GF-D8 (cell line): Measurements from ENCODE around the gene RHD.
A peak's percentile ranks its signal among the peaks of the same experiment; 100 is the strongest.
"Not testable (repeated sequence)": the region's sequence is repeated elsewhere in the genome, so short reads cannot be mapped to it uniquely, and the experiment has no call there.

ENCODE experiments used
- DNase-seq: peaks from one replicate; lab custom pipeline; 2025; lab: John Stamatoyannopoulos, UW

The RHD gene

GRCh38 chr1:25308168-25308567 is 35.9 kb downstream of the RHD start:
- DNase-seq = not testable (repeated sequence)

GRCh38 chr1:25309085-25309484 is 36.8 kb downstream of the RHD start:
- DNase-seq = not testable (repeated sequence)

- DNase-seq = not testable (repeated sequence)
These were observed 37.2 kb downstream of the RHD start for GRCh38 chr1:25309486-25309885.

- DNase-seq = not testable (repeated sequence)
These were observed 40.6 kb downstream of the RHD start for GRCh38 chr1:25312806-25313470.

DNA sequence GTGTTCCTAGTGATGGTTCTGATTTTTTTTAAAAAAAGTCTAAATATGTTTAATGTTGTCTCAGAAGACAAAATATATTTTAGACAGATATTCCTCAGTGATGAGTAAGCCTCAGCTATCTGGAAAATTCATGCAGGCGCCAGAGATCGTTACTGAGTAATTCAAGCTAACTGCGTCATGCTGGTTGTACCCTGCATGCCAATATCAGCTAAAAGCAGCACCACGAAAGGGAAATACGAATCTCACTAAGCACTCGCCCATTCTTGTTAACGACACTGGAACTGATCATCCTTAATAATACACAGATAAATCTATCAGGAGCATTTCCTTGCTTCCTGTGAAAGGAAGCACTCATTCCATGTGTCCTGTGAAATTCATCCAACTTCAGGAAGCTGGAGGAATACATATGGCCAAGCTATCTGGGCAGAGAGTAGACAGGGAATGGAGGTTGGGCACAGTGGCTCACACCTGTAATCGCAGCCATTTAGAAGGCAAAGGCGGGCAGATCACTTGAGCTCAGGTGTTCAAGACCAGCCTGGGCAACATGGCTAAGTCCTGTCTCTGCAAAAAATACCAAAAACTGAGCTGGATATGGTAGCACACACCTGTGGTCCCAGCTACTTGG is 48.1 kb downstream of the RHD start:
- not testable (repeated sequence) for DNase-seq

DNA sequence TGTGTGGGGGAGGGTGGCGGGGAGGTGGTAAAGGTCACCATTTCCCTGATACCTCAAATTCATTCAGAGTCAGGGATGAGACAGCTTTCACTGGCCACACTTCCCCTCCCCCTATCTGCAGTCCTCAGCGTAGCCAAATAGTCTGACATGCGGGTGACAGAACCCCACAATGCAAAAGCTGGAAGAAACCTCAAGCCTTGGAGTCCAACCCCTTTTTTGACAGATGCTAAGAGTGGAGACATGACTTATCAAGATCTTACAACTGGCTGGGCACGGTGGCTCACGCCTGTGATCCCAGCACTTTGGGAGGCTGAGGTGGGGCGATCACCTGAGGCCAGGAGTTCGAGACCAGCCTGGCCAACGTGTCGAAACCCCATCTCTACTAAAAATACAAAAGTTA is 49.8 kb downstream of the RHD start:
- not testable (repeated sequence) for DNase-seq

- DNase-seq = not testable (repeated sequence)
These were observed 52.1 kb downstream of the RHD start for GRCh38 chr1:25324407-25324806.

DNA sequence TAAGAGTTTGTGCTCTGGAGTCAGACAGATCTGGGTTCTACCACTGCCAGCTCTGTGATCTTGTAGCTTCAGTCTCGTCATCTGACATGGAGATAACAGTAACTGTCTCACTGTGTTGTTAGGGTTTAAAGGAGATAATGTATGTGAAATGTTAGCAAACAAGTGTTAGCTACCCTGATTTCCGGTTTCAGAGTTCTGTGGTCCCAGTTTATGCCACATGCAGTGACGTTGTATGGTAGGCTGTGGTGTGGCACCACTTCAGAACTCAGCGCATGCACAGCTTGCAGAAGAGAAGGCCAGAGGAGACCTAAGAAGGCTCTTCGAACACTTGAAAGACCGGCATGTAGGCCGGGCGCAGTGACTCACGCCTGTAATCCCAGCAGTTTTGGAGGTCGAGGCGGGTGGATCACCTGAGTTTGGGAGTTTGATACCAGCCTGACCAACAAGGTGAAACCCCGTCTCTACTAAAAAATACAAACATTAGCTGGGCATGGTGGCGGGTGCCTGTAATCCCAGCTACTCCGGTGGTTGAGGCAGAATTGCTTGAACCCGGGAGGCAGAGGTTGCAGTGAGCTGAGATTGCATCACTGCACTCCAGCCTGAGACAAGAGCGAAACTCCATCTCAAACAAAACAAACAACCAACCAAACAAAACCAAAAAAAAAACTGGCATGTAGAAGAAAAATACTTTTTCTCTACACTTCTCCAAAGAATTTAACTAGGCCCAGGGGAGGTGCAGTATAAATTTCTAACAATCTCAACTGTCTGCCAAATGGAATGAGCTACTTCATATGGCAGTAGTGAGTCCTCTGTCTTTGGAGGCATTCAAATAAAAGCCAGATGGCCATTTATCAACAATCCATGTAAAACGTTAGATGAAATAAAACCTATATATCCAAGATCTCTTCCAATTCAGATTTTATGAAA is 55.8 kb downstream of the RHD start:
- DNase-seq = not testable (repeated sequence)

- DNase-seq = not testable (repeated sequence)
These were observed 56.5 kb downstream of the RHD start for GRCh38 chr1:25328791-25329185.

DNA sequence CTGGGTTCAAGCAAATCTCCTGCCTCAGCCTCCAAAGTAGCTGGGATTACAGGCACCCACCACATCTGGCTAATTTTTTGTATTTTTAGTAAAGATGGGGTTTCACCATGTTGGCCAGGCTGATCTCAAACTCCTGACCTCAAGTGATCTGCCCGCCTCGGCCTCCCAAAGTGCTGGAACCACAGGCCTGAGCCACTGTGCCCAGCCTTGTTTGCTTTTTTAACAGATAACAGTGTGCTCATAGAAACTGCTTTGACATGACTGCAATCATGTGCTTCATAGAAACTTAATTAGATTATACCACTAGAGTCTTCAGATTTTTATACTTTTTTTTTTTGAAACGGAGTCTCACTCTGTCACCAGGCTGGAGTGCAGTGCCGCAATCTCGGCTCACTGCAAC is 57.0 kb downstream of the RHD start:
- DNase-seq = not testable (repeated sequence)

GRCh38 chr1:25329950-25330349 is 57.6 kb downstream of the RHD start:
- not testable (repeated sequence) for DNase-seq

- not testable (repeated sequence) for DNase-seq
These were observed 64.6 kb downstream of the RHD start for GRCh38 chr1:25336922-25337354.

GRCh38 chr1:25337483-25338187 is 65.3 kb downstream of the RHD start:
- DNase-seq = not testable (repeated sequence)

DNA sequence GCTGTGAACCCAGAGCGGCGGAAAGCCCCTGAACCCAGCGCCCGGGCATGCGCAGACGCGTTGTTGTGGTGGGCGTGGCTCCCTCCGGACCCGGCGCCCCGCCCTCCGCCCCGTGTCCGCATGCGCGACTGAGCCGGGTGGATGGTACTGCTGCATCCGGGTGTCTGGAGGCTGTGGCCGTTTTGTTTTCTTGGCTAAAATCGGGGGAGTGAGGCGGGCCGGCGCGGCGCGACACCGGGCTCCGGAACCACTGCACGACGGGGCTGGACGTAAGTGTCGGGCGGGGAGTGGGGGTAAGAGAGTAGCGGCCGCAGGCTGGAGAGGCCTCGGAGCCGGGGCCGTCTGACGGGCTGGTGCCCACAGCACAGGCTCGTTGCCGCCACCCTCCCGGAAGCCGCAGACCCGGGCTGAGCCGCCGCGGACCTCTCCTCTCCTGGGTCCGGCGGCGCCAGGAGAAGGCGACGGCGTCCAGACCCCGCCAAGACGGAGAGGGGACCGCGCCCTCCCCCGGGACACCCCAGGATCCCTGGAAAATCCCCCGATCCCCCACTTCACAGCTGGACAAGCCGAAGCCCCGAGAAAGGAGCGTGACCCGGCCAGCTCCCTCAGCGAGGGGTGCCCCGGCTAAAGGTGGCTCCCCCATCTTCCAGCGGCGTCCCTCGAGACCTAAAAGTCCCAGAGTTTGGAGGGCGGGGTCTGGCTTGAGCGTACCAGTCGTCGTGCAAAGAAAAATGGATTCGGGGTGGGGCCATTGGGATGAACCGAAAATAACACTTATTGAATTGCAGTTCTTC is 66.1 kb downstream of the RHD start, which contains the start of gene TMEM50A:
TMEM50A (plus strand) TSS at position 147 of the 794 bp plus-strand sequence. CDS start 2,153 bp downstream, outside the sequence.
- peak; percentile 44 for DNase-seq

GRCh38 chr1:25338986-25339385 is 66.7 kb downstream of the RHD start:
- no peak for DNase-seq

GRCh38 chr1:25341746-25342145 is 69.4 kb downstream of the RHD start:
- DNase-seq = no peak

DNA sequence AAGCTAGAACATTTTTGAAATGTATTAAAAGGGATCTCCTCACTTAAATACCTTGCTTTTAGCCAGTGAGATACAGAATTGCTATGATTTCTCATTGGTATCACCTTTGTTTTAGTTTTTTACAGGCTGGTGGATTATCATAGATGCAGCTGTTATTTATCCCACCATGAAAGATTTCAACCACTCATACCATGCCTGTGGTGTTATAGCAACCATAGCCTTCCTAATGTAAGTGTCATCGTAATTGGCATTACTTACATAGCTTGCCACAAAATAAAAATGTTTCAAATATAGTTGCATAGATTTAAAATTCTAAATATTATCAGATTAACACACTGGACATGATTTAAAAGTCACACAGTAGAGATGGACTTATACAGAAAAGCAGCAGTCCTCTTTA is 70.5 kb downstream of the RHD start:
- DNase-seq = no peak

GRCh38 chr1:25343872-25344271 is 71.6 kb downstream of the RHD start:
- no peak for DNase-seq

- DNase-seq = no peak
These were observed 75.2 kb downstream of the RHD start for GRCh38 chr1:25347556-25347955.

DNA sequence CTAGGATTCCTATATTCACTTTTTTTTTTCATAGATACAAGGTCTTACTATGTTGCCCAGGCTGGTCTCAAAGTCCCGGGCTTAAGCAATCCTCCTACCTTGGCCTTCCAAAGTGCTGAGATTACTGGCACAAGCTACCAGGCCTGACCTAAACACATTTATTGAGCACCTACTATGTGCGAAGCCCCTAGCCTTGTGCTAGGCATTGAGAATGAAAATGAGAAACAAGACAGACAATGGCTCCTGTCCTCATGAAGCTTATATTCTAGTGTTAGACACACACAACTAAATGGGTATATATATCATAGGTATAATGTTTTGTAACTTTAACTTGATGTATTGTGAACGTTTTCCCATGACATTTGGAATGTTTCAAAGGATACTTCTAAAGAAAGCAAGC is 77.3 kb downstream of the RHD start:
- no peak for DNase-seq

DNA sequence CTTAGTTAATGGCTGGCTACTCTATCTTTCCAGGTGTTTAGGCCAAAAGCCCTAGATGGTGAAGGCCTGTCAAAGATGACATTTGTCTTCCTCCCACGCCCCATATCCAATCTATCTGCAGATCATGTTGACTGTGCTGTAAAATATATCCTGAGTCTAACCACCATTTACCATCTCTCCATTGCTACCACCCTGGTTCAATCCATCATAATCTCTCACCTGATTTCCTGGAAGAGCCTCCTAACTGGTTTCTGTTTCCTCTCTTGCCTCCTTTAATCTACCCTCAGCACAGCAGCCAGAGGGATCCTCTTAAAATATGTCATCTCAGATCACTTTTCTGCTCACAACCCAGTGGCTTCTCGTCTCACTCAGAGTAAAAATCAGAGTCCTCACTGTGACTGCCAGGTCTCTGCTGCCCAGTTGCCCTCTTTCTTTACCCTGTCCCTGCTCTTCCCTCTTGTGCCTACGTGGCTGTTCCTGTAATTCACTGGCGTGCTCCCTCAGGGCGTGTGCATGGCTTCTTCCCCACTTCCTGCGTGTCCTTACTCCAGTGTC is 83.6 kb downstream of the RHD start:
- DNase-seq = no peak
